ENCODE measurements around the gene ABHD3. TPM values are rescaled to one million over a fixed set of nuclear protein-coding genes. Genes with fewer than 3 reads are reported as not detected.

ABHD3 gene
- total and polyA plus RNA-seq, 2 of the 8 experiments (the other 6 are each of a cell fraction or from before 2014, with no cell fraction given): 8.4 to 12.1 TPM

DNA sequence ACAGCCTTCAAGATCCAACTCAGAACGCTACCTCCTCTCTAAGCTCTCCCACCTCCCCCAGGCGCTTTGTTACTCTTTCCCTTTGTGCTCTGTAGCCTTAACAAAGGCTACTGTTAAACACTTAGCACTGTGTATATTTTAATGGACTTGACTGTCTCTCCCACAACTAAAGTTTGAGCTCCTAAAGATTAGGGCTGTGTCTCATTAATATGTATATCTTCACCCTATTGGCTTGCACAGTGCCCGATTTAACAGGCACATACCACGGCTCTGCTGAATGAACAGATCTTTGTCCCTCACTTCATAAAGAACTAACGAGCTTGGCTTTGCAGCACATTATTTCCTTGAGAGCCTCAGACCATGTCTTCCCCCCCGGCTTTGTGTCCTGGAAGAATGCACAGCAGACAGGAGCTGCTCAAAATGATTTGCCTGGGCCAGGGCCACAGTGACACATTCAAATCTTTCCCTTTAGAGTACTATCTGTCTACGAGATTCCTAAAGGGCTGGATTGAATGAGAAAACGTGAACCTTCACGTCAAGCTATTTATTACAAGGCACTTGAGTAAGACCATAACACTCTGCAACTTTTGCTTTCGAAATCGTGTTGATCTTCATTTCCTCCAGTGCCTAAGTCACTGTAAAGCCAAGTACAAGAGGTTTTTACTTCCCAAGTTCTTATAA is 22.1 kb downstream of the ABHD3 start (continued):
- TF ChIP-seq, protein P1, sequence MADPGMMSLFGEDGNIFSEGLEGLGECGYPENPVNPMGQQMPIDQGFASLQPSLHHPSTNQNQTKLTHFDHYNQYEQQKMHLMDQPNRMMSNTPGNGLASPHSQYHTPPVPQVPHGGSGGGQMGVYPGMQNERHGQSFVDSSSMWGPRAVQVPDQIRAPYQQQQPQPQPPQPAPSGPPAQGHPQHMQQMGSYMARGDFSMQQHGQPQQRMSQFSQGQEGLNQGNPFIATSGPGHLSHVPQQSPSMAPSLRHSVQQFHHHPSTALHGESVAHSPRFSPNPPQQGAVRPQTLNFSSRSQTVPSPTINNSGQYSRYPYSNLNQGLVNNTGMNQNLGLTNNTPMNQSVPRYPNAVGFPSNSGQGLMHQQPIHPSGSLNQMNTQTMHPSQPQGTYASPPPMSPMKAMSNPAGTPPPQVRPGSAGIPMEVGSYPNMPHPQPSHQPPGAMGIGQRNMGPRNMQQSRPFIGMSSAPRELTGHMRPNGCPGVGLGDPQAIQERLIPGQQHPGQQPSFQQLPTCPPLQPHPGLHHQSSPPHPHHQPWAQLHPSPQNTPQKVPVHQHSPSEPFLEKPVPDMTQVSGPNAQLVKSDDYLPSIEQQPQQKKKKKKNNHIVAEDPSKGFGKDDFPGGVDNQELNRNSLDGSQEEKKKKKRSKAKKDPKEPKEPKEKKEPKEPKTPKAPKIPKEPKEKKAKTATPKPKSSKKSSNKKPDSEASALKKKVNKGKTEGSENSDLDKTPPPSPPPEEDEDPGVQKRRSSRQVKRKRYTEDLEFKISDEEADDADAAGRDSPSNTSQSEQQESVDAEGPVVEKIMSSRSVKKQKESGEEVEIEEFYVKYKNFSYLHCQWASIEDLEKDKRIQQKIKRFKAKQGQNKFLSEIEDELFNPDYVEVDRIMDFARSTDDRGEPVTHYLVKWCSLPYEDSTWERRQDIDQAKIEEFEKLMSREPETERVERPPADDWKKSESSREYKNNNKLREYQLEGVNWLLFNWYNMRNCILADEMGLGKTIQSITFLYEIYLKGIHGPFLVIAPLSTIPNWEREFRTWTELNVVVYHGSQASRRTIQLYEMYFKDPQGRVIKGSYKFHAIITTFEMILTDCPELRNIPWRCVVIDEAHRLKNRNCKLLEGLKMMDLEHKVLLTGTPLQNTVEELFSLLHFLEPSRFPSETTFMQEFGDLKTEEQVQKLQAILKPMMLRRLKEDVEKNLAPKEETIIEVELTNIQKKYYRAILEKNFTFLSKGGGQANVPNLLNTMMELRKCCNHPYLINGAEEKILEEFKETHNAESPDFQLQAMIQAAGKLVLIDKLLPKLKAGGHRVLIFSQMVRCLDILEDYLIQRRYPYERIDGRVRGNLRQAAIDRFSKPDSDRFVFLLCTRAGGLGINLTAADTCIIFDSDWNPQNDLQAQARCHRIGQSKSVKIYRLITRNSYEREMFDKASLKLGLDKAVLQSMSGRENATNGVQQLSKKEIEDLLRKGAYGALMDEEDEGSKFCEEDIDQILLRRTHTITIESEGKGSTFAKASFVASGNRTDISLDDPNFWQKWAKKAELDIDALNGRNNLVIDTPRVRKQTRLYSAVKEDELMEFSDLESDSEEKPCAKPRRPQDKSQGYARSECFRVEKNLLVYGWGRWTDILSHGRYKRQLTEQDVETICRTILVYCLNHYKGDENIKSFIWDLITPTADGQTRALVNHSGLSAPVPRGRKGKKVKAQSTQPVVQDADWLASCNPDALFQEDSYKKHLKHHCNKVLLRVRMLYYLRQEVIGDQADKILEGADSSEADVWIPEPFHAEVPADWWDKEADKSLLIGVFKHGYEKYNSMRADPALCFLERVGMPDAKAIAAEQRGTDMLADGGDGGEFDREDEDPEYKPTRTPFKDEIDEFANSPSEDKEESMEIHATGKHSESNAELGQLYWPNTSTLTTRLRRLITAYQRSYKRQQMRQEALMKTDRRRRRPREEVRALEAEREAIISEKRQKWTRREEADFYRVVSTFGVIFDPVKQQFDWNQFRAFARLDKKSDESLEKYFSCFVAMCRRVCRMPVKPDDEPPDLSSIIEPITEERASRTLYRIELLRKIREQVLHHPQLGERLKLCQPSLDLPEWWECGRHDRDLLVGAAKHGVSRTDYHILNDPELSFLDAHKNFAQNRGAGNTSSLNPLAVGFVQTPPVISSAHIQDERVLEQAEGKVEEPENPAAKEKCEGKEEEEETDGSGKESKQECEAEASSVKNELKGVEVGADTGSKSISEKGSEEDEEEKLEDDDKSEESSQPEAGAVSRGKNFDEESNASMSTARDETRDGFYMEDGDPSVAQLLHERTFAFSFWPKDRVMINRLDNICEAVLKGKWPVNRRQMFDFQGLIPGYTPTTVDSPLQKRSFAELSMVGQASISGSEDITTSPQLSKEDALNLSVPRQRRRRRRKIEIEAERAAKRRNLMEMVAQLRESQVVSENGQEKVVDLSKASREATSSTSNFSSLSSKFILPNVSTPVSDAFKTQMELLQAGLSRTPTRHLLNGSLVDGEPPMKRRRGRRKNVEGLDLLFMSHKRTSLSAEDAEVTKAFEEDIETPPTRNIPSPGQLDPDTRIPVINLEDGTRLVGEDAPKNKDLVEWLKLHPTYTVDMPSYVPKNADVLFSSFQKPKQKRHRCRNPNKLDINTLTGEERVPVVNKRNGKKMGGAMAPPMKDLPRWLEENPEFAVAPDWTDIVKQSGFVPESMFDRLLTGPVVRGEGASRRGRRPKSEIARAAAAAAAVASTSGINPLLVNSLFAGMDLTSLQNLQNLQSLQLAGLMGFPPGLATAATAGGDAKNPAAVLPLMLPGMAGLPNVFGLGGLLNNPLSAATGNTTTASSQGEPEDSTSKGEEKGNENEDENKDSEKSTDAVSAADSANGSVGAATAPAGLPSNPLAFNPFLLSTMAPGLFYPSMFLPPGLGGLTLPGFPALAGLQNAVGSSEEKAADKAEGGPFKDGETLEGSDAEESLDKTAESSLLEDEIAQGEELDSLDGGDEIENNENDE (IDR thresholded peaks at IDR 0.05; ENCODE audit: insufficient replicate concordance, low read length): no peak
- TF ChIP-seq YY1 (IDR thresholded peaks at IDR 0.05; ENCODE audit: low read depth, low read length) (no peak), ZNF274 (IDR thresholded peaks at IDR 0.05; ENCODE audit: borderline replicate concordance, extremely low read depth, low read length) (no peak), POLR2A (IDR thresholded peaks at IDR 0.05; ENCODE audit: control extremely low read depth in 1 of 2, low read depth in 2 of 2, low read length in 2 of 2) (no peak), TEAD4 (IDR thresholded peaks at IDR 0.05; ENCODE audit: low read depth, low read length) (no peak), KDM4A (IDR thresholded peaks at IDR 0.05; ENCODE audit: low read depth, low read length, severe bottlenecking) (no peak), TAF7 (optimal IDR thresholded peaks at IDR 0.05; ENCODE audit: borderline replicate concordance, low read depth, low read length) (no peak), HDAC6 (IDR thresholded peaks at IDR 0.05; ENCODE audit: low read depth, low read length) (no peak), PHF8 (conservative IDR thresholded peaks at IDR 0.05; ENCODE audit: low read depth, low read length) (no peak), BACH1 (IDR thresholded peaks at IDR 0.05; ENCODE audit: low read length) (no peak)
- TF ChIP-seq, protein P2, sequence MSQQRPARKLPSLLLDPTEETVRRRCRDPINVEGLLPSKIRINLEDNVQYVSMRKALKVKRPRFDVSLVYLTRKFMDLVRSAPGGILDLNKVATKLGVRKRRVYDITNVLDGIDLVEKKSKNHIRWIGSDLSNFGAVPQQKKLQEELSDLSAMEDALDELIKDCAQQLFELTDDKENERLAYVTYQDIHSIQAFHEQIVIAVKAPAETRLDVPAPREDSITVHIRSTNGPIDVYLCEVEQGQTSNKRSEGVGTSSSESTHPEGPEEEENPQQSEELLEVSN (IDR thresholded peaks at IDR 0.05): no peak

All from H1 (cell line).